HG03571 (cell line): ENCODE data around the gene LILRA6.

Experiments
- ATAC-seq: cut with Tn5 transposase; IDR thresholded peaks from one replicate; pipeline ENCODE4 v1.9.1; 2021; ENCODE audit not compliant: unreplicated experiment

LILRA6 gene

DNA sequence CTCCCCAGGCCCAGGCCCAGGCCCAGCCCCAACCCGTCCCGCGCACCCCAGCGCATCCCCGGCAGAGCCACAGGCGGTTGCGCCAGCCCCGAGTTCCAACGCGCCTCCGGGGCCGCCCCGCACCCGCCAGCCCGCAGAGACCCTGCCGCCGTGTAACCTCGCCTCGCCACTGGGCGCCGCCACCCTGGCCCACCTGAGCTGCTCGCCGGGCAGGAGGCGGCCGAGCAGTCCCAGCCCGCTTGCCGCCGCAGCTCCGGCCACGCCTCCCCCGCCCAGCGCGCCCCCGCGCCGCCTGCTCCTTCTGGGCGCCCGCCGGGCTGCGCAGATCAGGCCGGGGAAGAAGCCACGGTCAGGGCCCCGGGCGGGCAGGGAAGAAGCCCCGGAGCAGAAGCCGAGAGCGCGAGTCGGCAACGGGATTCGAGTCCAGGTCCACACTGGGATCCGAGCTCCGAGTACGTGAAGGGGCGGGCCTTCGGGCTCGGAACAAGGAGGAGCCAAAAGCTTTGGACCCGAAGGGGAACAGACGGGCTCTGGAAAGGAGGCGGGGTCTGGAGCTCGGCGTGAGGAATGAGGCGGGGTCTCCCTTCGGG, 53.4 kb downstream of the LILRA6 start, which contains the start of gene MBOAT7:
TSS of gene MBOAT7 (minus strand) at position 436 of the 590 bp plus-strand sequence. CDS start 1,072 bp downstream, outside the sequence.
- peak; percentile 12 for ATAC-seq

DNA sequence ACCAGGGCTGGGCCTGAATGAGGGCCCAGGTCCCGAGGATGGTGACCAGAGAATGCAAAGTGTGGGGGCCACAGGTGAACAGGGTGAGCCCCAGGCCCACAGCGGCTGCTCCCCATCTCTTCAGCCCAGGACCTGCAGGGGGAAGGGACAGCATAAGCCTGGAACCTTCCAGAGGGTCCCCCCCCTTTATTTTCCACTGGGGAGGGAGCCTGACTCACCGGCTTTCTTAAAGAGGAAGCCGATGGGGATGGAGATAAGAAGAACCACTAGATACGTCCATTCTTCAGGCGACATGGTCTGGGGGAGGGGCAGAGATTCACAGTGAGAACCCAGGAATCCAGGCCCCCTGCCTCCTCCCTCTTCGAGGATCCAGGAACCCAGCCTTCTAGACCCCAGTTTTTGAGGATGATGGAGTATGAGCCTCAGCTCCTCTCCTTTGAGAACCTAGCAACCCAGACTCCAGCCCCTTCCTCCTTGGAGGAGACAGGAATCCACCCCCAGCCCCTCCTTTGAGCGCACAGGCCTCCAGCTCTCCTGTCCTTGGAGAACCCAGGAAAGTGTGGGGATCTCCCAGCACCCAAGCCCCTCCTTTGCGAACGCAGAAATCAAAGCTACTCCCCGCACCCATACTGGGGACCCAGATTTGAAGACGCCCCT, 54.2 kb downstream of the LILRA6 start:
- no peak for ATAC-seq

- no peak for ATAC-seq
Measured at GRCh38 chr19:54186934-54187381, 55.6 kb downstream of the LILRA6 start.
